Transverse colon (tissue), 4 donors: ENCODE measurements around the gene EHMT1. TPM values are rescaled to one million over a fixed set of nuclear protein-coding genes. Genes with fewer than 3 reads are reported as not detected.

ENCODE experiments used
- DNase-seq: peaks from one replicate; pipeline ENCODE4 v3.0.0-alpha.2; 2019
- H3K27ac ChIP-seq, 4 donors: fragments of 200-600 bp; sonication (generic); 2 replicates each; pipeline ENCODE4 v1.5.1; 2016 to 2018; ENCODE audit warnings: inconsistent platforms in 4 of 4
- H3K27me3 ChIP-seq: fragments of 200-600 bp; sonication (generic); 2 replicates; pipeline ENCODE4 v1.5.1; 2017; ENCODE audit warnings: inconsistent platforms
- H3K36me3 ChIP-seq, 4 donors: fragments of 200-600 bp; sonication (generic); 2 replicates each; pipeline ENCODE4 v1.5.1; 2017 to 2019; ENCODE audit warnings: inconsistent platforms in 4 of 4
- H3K4me1 ChIP-seq, 4 donors: fragments of 200-600 bp; sonication (generic); 2 replicates each; pipeline ENCODE4 v1.5.1; 2017 to 2020; ENCODE audit warnings: inconsistent platforms in 4 of 4
- H3K4me3 ChIP-seq, 4 donors: fragments of 200-600 bp; sonication (generic); 1 replicate in 1 of 4; 2 replicates in 3 of 4; pipeline versions ENCODE4 v1.5.1 to v1.6.1; 2017 to 2019; ENCODE audit warnings: inconsistent platforms in 4 of 4
- H3K9me3 ChIP-seq, 2 donors: fragments of 200-600 bp; sonication (generic); 2 replicates each; pipeline ENCODE4 v1.5.1; 2017 to 2019; ENCODE audit warnings: inconsistent platforms in 2 of 2
- EP300 ChIP-seq: sonication (generic); formaldehyde crosslinking; IDR thresholded peaks from one replicate; pipeline ENCODE4 v1.6.1; 2017; ENCODE audit warnings: antibody characterized with exemption, low read depth
- POLR2A ChIP-seq: fragments of 450-650 bp; IDR thresholded peaks from one replicate; pipeline ENCODE4 v1.6.1; 2016; ENCODE audit warnings: antibody characterized with exemption, mild to moderate bottlenecking, moderate library complexity
- POLR2AphosphoS5 ChIP-seq, 3 donors: sonication (generic); formaldehyde crosslinking; IDR thresholded peaks; one replicate each; pipeline ENCODE4 v1.6.1; 2016; ENCODE audit warnings: antibody characterized with exemption in 3 of 3
- WGBS, 2 donors: methylation state at CpG; one replicate each; pipeline ENCODE4 v1.1.5; 2018; ENCODE audit warnings: low coverage in 1 of 2; 5-methylcytosine and 5-hydroxymethylcytosine counted together
- in situ Hi-C, 4 donors: fragments of 200-750 bp; cut with MboI; loops; one replicate each; pipeline versions ENCODE4 v1.15.0 to v1.15.1; 2017; ENCODE audit warnings: low sequenced_read_pairs in 3 of 4, low pct_ligation_motif_present in 1 of 4, low pct_unique_long_range_greater_than_20kb in 1 of 4
- intact Hi-C: fragments of 100-400 bp; cut with DNase I; formaldehyde crosslinking; loops from one replicate; pipeline ENCODE4 v1.15.1; 2023; ENCODE audit warnings: low total_unique reads
- total RNA-seq, 4 donors: library from RNA; depleted of rRNA; stranded (reverse); fragments of >200 nt; gene quantifications; one replicate each; pipeline ENCODE4 v1.1.0, GENCODE V29; 2016
- TF ChIP-seq, protein P1 (sequence below), 5 experiments: fragments of 200-600 bp in 3 of 5; fragments of 450-650 bp in 2 of 5; sonication (generic) in 3 of 5; IDR thresholded peaks; 1 replicate in 2 of 5; 2 replicates in 3 of 5; pipeline ENCODE4 v1.5.1; 2016 to 2017; ENCODE audit warnings: antibody characterized with exemption in 5 of 5, inconsistent platforms in 3 of 5, mild to moderate bottlenecking in 2 of 5, moderate library complexity in 1 of 5

The EHMT1 gene
- total RNA-seq, 4 donors from 2014 or later: 93.8 to 184 (median 139) TPM

DNA sequence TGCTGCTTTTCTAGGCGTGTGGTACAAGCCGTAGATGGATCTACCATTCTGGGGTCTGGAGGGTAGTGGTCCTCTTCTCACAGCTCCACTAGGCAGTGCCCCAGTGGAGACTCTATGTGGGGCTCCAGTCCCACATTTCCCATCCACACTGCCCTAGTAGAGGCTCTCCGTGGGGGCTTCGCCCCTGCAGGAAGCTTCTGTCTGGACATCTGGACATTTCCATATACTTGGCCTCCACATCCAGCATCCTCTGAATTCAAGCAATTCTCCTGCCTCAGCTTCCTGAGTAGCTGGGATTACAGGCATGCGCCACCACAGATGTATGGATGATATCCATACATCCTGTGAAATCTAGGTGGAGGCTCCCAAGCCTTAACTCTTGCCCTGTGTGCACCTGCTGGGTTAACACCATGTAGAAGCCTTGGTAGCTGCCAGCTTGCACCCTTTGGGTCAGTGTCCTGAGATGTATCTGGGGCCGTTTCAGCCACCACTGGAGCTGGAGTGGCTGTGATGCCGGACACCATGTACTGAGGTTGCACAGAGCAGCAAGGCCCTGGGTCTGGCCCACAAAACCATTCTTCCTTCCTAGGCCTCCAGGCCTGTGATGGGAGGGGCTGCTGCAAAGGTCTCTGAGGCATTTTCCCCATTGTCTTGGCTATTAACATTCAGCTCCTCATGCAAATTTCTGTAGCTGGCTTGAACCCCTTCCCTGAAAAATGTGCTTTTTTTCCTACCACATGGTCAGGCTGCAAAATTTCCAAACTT is 84.0 kb downstream of the EHMT1 start:
- no peaks in the 10 kb centered on the region for H3K27me3 ChIP-seq
- intact Hi-C loops (no loop called here), in situ Hi-C loops (no loop called here)
- WGBS, 2 donors: 95% methylated on average over 7 of the region's 7 CpGs; no CpG with 5 or more reads in 1 of the 2 donors
- peaks cover 9 to 11% of the 10 kb centered on the region in 2 donors for H3K9me3 ChIP-seq
- H3K4me3 ChIP-seq: no peak overlapping the region
- H3K36me3 ChIP-seq: no peaks in the 10 kb centered on the region
- TF ChIP-seq, protein P1, sequence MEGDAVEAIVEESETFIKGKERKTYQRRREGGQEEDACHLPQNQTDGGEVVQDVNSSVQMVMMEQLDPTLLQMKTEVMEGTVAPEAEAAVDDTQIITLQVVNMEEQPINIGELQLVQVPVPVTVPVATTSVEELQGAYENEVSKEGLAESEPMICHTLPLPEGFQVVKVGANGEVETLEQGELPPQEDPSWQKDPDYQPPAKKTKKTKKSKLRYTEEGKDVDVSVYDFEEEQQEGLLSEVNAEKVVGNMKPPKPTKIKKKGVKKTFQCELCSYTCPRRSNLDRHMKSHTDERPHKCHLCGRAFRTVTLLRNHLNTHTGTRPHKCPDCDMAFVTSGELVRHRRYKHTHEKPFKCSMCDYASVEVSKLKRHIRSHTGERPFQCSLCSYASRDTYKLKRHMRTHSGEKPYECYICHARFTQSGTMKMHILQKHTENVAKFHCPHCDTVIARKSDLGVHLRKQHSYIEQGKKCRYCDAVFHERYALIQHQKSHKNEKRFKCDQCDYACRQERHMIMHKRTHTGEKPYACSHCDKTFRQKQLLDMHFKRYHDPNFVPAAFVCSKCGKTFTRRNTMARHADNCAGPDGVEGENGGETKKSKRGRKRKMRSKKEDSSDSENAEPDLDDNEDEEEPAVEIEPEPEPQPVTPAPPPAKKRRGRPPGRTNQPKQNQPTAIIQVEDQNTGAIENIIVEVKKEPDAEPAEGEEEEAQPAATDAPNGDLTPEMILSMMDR (IDR thresholded peaks at IDR 0.05): no peak
- TF ChIP-seq POLR2AphosphoS5 (IDR thresholded peaks at IDR 0.05): no peak
- no peak for TF ChIP-seq EP300
- TF ChIP-seq POLR2A: no peak
- no peak for DNase-seq
- H3K27ac ChIP-seq: no peak overlapping the region
- H3K4me1 ChIP-seq: peaks cover 0 to 7% (median 2%) of the 10 kb centered on the region in 4 donors

DNA sequence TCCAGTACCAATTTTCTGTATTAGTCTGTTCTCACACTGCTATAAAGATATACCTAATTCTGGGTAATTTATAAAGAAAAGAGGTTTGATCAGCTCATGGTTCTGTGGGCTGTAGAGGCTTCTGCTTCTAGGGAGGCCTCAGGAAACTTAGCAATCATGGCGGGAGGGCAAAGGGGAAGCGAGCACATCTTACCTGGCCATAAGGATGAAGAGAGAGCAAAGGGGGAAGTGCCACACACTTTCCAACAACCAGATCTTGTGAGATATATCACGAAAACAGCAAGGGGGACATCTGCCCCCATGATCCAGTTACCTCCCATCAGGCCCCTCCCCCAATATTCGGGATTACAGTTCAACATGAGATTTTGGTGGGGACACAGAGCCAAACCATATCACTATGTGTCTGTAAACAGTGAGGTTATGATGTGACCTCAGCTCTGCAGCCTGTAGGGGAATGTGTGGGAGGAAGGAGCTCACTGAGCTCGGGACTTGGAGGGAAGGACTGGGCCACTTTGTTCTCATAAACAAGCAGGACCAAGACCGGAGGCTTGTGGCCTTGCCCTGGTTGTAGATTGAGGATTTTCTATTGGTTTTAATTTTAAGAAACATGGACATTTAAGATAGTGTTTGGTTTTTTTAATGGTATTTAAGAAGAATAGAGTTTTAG is 85.2 kb downstream of the EHMT1 start:
- no peak overlapping the region for H3K4me3 ChIP-seq
- intact Hi-C loops: no loop called here
- H3K27me3 ChIP-seq: no peaks in the 10 kb centered on the region
- TF ChIP-seq EP300: no peak
- TF ChIP-seq, protein P1 (IDR thresholded peaks at IDR 0.05): no peak
- no peak for TF ChIP-seq POLR2AphosphoS5 (IDR thresholded peaks at IDR 0.05)
- TF ChIP-seq POLR2A: no peak
- no peaks in the 10 kb centered on the region for H3K36me3 ChIP-seq
- peaks cover 9 to 11% of the 10 kb centered on the region in 2 donors for H3K9me3 ChIP-seq
- in situ Hi-C loops: no loop called here
- WGBS, 2 donors: 84 to 85% methylated on average over 6 of the region's 6 CpGs
- peaks cover 0 to 10% (median 2%) of the 10 kb centered on the region in 4 donors for H3K4me1 ChIP-seq
- DNase-seq: no peak
- H3K27ac ChIP-seq: no peak overlapping the region

DNA sequence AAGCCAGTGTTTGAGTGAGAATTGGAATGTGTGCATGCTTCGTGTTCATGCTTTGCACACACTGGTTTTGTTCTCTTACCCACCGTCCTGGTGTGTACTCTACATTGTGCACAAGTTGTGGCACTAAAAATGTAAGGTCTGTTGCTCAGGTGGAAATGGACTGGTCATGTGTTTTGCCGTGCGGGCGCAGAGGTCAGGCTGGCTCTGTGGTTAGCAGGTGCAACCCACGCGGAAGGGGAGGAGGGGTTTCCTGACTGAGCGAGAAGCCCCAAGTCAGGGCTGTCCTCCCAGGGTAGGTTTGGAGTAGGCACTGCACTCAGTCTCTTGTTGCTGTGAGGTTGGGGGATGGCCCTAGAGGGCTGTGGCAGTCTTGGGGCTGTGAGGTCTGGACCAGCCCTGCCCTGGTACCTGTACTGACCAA is 86.6 kb downstream of the EHMT1 start:
- TF ChIP-seq, protein P1 (IDR thresholded peaks at IDR 0.05): no peak
- TF ChIP-seq EP300 (no peak), POLR2AphosphoS5 (IDR thresholded peaks at IDR 0.05) (no peak), POLR2A (no peak)
- Histone ChIP-seq H3K9me3 (peaks cover 9 to 11% of the 10 kb centered on the region in 2 donors), H3K36me3 (no peaks in the 10 kb centered on the region), H3K4me1 (peaks cover 0 to 10% (median 2%) of the 10 kb centered on the region in 4 donors), H3K27ac (no peak overlapping the region), H3K4me3 (no peak overlapping the region), H3K27me3 (no peaks in the 10 kb centered on the region)
- peak; percentile 62 for DNase-seq
- 83% methylated on average over 8 of the region's 8 CpGs; no CpG with 5 or more reads in 1 of the 2 donors for WGBS, 2 donors
- in situ Hi-C loops (no loop called here), intact Hi-C loops (no loop called here)

DNA sequence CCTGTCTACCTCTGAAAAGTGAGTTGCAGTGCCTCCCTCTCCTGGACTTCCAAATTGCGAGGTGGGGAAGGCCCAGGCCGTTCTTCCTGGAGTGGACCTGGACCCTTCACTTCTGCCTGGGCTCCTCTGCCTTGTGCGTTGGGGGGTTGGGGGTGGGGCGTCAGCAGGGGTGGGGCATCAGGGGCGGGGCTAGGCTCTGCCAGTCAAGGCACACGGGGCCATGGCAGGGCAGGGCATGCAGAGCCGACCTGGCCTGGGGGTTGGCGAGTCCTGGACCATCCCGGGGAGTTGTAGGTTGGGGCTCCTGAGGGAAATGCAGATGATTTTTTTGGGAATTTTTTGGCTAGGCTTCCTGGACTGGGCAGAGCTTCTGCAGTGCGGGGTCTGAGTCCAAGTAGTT is 87.1 kb downstream of the EHMT1 start:
- TF ChIP-seq EP300: no peak
- intact Hi-C loops: no loop called here
- in situ Hi-C loops: no loop called here
- Histone ChIP-seq H3K27me3 (no peaks in the 10 kb centered on the region), H3K4me3 (no peak overlapping the region), H3K4me1 (peaks cover 0 to 10% (median 2%) of the 10 kb centered on the region in 4 donors), H3K36me3 (no peaks in the 10 kb centered on the region), H3K9me3 (peaks cover 9 to 11% of the 10 kb centered on the region in 2 donors), H3K27ac (no peak overlapping the region)
- no peak for DNase-seq
- WGBS, 2 donors: 70% methylated on average over 6 of the region's 10 CpGs; no CpG with 5 or more reads in 1 of the 2 donors
